Gastrocnemius medialis (tissue), 4 donors: ENCODE data around the gene COP1. TPM values are rescaled to one million over a fixed set of nuclear protein-coding genes. Genes with fewer than 3 reads are reported as not detected.

ENCODE experiments used
- ATAC-seq, 2 donors: fragments of 150-250 bp; one replicate each; pipeline ENCODE4 v1.9.1; 2016
- DNase-seq, 2 donors: peaks; one replicate each; pipeline ENCODE4 v3.0.0-alpha.2; 2019
- H3K27ac ChIP-seq, 4 donors: fragments of 200-600 bp; sonication (generic); 1 replicate in 1 of 4; 2 replicates in 3 of 4; pipeline ENCODE4 v1.5.1; 2016 to 2018; ENCODE audit warnings: mild to moderate bottlenecking in 2 of 4, moderate library complexity in 1 of 4
- H3K27me3 ChIP-seq, 3 donors: fragments of 200-600 bp; sonication (generic) in 2 of 3; 1 replicate in 1 of 3; 2 replicates in 2 of 3; pipeline versions ENCODE4 v1.5.1 to v1.6.0; 2016 to 2019; ENCODE audit warnings: mild to moderate bottlenecking in 1 of 3, moderate library complexity in 1 of 3
- H3K36me3 ChIP-seq, 2 donors: fragments of 200-600 bp; sonication (generic) in 1 of 2; one replicate each; pipeline ENCODE4 v1.5.1; 2017 to 2018
- H3K4me1 ChIP-seq, 2 donors: fragments of 200-600 bp; sonication (generic) in 1 of 2; one replicate each; pipeline ENCODE4 v1.5.1; 2016 to 2017; ENCODE audit warnings: mild to moderate bottlenecking in 2 of 2
- H3K4me3 ChIP-seq, 4 donors: fragments of 200-600 bp; sonication (generic) in 3 of 4; 1 replicate in 1 of 4; 2 replicates in 3 of 4; pipeline ENCODE4 v1.5.1; 2016 to 2019; ENCODE audit warnings: mild to moderate bottlenecking in 2 of 4
- H3K9me3 ChIP-seq, 3 donors: fragments of 200-600 bp; sonication (generic) in 2 of 3; 1 replicate in 1 of 3; 2 replicates in 2 of 3; pipeline ENCODE4 v1.5.1; 2016 to 2019
- POLR2A ChIP-seq, 2 donors: fragments of 450-650 bp; IDR thresholded peaks; one replicate each; pipeline ENCODE4 v1.6.1; 2017; ENCODE audit warnings: antibody characterized with exemption in 2 of 2, mild to moderate bottlenecking in 2 of 2, moderate library complexity in 2 of 2
- in situ Hi-C, 4 donors: fragments of 200-750 bp; cut with MboI; loops; one replicate each; pipeline versions ENCODE4 v1.15.0 to v1.8.0; 2017; ENCODE audit warnings: low sequenced_read_pairs in 4 of 4
- intact Hi-C: fragments of 100-400 bp; cut with DNase I; formaldehyde crosslinking; loops from one replicate; pipeline ENCODE4 v1.15.1; 2023; ENCODE audit warnings: low total_unique reads
- total RNA-seq, 4 donors: library from RNA; depleted of rRNA; stranded (reverse); fragments of >200 nt; gene quantifications; one replicate each; pipeline versions ENCODE4 v1.1.0 to v1.2.3, GENCODE V29; 2016
- TF ChIP-seq, protein P1 (sequence below), 5 experiments: fragments of 450-650 bp in 3 of 5; fragments of 200-600 bp in 2 of 5; sonication (generic) in 2 of 5; IDR thresholded peaks in 4 of 5; conservative IDR thresholded peaks in 1 of 5; 1 replicate in 4 of 5; 2 replicates in 1 of 5; pipeline ENCODE4 v1.5.1; 2016 to 2019; ENCODE audit warnings: antibody characterized with exemption in 5 of 5, mild to moderate bottlenecking in 3 of 5, moderate library complexity in 3 of 5

COP1 gene
- total RNA-seq, 4 donors from 2014 or later, result 19.6 to 29.7 (median 25.3) TPM

DNA sequence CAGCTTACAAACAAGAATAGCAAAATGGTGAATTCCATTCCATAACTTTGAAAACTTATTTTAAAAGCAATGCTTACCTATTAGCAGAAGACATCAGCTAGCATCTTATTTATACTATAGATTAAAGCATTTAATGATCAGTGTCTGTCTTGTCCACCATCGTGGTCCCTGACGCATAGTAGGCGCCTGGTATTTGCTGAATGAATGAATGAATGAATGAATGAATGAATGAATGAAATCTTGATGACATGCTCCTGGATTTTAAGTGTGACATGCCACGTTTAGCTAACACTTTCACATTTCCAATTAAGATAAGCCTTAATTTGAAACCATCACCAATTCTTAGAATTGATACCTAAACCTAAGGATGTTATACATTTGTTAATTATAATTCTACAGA, 39.9 kb downstream of the COP1 start:
- ATAC-seq, result no peak
- intact Hi-C loops, result no loop called here
- TF ChIP-seq POLR2A (IDR thresholded peaks at IDR 0.05), result no peak
- TF ChIP-seq, protein P1, sequence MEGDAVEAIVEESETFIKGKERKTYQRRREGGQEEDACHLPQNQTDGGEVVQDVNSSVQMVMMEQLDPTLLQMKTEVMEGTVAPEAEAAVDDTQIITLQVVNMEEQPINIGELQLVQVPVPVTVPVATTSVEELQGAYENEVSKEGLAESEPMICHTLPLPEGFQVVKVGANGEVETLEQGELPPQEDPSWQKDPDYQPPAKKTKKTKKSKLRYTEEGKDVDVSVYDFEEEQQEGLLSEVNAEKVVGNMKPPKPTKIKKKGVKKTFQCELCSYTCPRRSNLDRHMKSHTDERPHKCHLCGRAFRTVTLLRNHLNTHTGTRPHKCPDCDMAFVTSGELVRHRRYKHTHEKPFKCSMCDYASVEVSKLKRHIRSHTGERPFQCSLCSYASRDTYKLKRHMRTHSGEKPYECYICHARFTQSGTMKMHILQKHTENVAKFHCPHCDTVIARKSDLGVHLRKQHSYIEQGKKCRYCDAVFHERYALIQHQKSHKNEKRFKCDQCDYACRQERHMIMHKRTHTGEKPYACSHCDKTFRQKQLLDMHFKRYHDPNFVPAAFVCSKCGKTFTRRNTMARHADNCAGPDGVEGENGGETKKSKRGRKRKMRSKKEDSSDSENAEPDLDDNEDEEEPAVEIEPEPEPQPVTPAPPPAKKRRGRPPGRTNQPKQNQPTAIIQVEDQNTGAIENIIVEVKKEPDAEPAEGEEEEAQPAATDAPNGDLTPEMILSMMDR (IDR thresholded peaks at IDR 0.05 in 4 of 5, conservative IDR thresholded peaks at IDR 0.05 in 1 of 5), result no peak
- Histone ChIP-seq H3K27ac (no peak overlapping the region), H3K27me3 (no peaks in the 10 kb centered on the region), H3K9me3 (no peaks in the 10 kb centered on the region), H3K4me3 (no peak overlapping the region), H3K4me1 (no peaks in the 10 kb centered on the region), H3K36me3 (peaks cover 0 to 12% of the 10 kb centered on the region in 2 donors)
- in situ Hi-C loops, result no loop called here
- DNase-seq, result no peak

DNA sequence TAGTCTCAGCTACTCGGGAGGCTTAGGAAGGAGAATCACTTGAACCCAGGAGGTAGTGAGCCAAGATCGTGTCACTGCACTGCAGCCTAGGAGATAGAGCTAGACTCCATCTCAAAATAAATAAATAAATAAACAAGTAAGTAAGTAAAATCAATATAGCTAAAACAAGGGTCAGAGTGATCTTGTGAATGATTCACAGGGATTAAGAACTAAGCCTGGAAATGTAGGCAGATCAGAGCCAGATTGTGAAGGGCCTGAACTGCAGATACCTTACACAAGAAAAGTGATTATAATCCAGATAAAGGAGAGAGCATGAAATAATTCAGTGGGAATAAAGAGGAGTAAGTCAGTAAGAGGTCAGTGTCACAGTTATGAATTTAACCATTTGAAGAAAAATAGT, 41.5 kb downstream of the COP1 start:
- ATAC-seq (no peak), DNase-seq (no peak)
- H3K36me3 ChIP-seq, result peaks cover 0 to 16% of the 10 kb centered on the region in 2 donors
- intact Hi-C loops, result no loop called here
- H3K27me3 ChIP-seq, result no peaks in the 10 kb centered on the region
- TF ChIP-seq, protein P1 (IDR thresholded peaks at IDR 0.05 in 4 of 5, conservative IDR thresholded peaks at IDR 0.05 in 1 of 5), result no peak
- TF ChIP-seq POLR2A (IDR thresholded peaks at IDR 0.05), result no peak
- H3K27ac ChIP-seq, result no peak overlapping the region
- no peaks in the 10 kb centered on the region for H3K4me1 ChIP-seq
- H3K9me3 ChIP-seq, result no peaks in the 10 kb centered on the region
- in situ Hi-C loops, result no loop called here
- no peak overlapping the region for H3K4me3 ChIP-seq

DNA sequence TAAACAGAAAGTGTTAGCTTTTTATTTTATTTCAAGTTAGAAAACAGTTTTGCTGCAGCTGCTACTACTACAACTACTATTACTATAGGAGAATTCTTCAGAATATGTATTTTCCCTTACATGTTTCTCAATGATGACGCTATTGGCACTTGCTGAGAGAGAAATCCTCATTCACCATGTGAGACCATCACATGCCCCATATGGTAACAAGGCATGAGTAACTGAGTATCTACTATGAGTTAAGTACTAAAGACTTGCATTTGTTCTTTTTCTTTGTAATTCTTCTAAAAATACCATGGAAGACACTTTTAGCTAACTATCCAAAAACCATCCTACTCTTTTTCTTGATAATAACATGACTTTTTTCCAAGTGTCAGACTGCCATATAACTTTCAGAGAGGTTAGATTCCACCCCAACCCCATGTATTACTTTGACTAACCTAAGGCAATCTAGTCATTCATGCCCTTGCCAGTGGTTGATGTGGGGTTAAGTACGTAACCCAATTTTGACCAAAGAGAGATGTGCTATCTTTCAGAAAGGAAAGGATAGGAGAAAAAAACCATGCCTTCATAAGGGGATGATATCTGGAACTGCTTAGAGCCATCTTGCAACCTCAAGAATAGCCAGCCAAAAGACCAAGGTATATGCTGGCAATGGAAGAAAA, 42.9 kb downstream of the COP1 start:
- Histone ChIP-seq H3K4me3 (no peak overlapping the region), H3K27ac (no peak overlapping the region), H3K36me3 (peaks cover 0 to 10% of the 10 kb centered on the region in 2 donors), H3K27me3 (no peaks in the 10 kb centered on the region), H3K9me3 (no peaks in the 10 kb centered on the region), H3K4me1 (no peaks in the 10 kb centered on the region)
- no peak for DNase-seq
- TF ChIP-seq POLR2A (IDR thresholded peaks at IDR 0.05), result no peak
- TF ChIP-seq, protein P1 (IDR thresholded peaks at IDR 0.05 in 4 of 5, conservative IDR thresholded peaks at IDR 0.05 in 1 of 5), result no peak
- in situ Hi-C loops (no loop called here), intact Hi-C loops (no loop called here)
- ATAC-seq, result no peak

DNA sequence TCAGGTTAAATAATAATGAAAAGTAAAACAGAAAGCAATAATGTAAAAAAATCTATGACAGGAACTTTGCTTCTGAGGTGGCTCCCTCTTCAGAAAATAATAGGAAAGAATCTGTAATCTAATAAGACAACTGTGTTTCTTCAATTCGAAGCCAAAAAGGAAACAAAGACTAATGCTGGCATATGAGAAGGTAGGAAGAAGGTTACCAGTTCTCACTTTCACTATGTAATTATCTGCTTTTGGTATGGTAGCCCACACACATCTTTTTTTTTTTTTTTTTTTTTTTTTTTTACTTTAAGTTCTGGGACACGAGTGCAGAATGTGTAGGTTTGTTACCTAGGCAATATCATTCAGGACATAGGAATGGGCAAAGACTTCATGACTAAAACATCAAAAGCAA, 47.1 kb downstream of the COP1 start:
- no peak overlapping the region for H3K27ac ChIP-seq
- intact Hi-C loops, result no loop called here
- TF ChIP-seq, protein P1 (IDR thresholded peaks at IDR 0.05 in 4 of 5, conservative IDR thresholded peaks at IDR 0.05 in 1 of 5), result no peak
- TF ChIP-seq POLR2A (IDR thresholded peaks at IDR 0.05), result no peak
- H3K27me3 ChIP-seq, result no peaks in the 10 kb centered on the region
- in situ Hi-C loops, result no loop called here
- no peak overlapping the region for H3K4me3 ChIP-seq
- H3K4me1 ChIP-seq, result no peaks in the 10 kb centered on the region
- no peak for ATAC-seq
- peaks cover 0 to 10% (median 0%) of the 10 kb centered on the region in 3 donors for H3K9me3 ChIP-seq
- peaks cover 0 to 15% of the 10 kb centered on the region in 2 donors for H3K36me3 ChIP-seq
- no peak for DNase-seq

DNA sequence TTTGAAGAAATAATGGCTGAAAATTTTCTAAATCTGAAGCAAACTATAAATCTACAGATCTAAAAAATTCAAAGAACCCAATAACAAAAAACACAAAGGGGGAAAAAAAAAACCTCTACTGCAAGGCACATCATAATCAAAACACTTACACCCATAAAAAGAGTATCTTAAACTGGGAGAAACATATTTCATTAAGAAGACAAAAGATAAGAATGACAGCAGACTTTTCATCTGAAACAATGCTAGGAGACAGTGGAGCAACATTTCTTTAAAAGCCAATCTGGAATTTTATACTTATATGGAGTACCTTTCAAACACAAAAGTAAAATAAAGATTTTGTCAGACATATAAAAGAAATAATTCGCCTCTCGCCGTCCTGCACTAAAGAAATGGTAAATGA, 49.1 kb downstream of the COP1 start:
- peaks cover 0 to 10% (median 0%) of the 10 kb centered on the region in 3 donors for H3K9me3 ChIP-seq
- intact Hi-C loops, result no loop called here
- H3K36me3 ChIP-seq, result peaks cover 0 to 25% of the 10 kb centered on the region in 2 donors
- no peak for ATAC-seq
- TF ChIP-seq POLR2A (IDR thresholded peaks at IDR 0.05), result no peak
- TF ChIP-seq, protein P1 (IDR thresholded peaks at IDR 0.05 in 4 of 5, conservative IDR thresholded peaks at IDR 0.05 in 1 of 5), result no peak
- no peak overlapping the region for H3K4me3 ChIP-seq
- in situ Hi-C loops, result no loop called here
- H3K27me3 ChIP-seq, result no peaks in the 10 kb centered on the region
- H3K4me1 ChIP-seq, result no peaks in the 10 kb centered on the region
- DNase-seq, result no peak
- no peak overlapping the region for H3K27ac ChIP-seq
